GM19023 (cell line): ENCODE data around the gene PDE8A.

ENCODE experiments used
- ATAC-seq: cut with Tn5 transposase; IDR thresholded peaks from one replicate; pipeline ENCODE4 v1.9.1; 2021; ENCODE audit warnings: mild to moderate bottlenecking, moderate library complexity; ENCODE audit not compliant: unreplicated experiment

PDE8A gene

DNA sequence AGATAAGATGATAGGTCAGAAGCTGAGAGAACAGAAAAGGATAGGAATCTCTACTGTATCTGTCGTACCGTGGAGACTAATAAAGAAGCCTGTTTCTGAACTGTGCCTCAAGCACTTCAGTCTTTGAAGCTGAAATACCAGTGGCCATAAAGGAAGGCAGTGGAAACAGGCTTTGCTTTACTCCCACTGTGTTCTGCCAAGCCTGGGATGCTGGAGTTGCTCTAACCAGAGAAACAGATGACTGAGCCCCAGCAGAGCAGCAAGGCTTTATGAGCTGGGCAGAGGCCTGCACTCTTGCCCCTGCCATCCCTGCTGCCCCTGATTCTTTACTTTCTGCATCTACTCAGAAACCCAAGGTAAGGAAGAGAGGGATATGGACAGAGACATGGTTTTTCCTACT lies 89.4 kb downstream of the PDE8A start:
- no peak for ATAC-seq

DNA sequence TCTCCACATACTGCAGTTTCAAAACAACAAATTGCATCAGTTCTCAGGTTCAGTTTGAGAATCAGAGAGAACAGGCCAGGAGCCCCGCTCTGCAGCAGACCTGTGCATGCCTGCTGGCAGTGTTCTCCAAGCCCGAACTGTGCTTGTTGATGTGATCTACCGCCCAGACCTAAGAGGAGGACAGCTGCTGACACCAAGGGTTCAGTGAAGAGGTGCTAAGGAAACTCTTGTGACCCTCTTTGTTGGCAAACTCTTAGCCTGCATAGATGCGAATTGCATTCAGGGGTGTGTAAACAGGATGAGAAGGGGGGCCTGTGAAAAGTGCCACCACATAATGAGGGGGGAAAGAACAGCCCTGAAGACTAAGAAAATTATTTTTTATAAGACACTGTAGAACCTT lies 89.8 kb downstream of the PDE8A start:
- no peak for ATAC-seq

DNA sequence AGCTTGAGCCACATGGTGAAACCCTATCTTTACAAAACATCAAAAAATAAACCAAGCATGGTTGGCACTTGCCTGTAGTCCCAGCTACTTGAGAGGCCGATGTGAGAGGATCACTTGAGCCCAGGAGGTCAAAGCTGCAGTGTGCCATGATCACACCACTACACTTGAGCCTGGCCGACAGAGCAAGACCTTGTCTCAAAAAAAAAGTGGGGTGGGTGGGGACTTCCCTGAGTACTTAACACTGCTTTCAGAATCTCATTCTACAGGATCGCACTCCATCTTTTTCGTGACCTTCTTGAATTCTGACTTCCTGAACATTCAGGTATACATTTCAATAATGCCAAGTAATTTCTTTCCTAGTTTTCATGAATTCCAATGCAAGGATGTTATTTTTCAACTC lies 91.3 kb downstream of the PDE8A start:
- no peak for ATAC-seq

DNA sequence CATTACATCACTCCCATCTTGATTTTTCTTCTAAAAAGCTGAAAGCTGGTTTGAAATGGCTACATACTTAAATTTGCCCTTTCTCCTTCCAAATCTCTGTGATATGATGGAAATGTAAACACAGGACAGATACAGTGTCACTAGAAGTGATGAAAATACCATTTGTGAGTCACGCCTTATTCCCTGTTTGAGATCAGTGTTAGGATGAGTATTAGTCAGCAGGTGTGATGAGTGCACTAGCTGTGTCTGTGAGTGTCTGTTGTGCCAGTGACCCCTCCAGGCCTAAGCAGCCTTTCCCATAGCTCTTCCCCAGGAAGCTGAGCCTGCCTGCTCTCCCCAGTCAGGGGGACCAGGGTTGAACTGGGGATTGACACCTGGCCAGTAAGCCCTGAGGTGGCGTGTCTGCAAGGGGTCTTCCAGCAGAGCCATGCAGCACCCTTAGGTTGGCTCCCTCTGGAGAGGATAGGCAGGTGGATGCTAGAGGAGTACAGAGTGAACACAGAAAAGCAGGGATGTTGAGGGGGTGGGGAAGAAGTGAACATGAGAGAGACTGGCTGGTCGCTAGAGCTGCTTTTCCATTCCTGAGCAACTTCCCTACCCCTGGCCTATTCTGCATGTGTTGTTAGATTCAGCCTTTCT lies 92.0 kb downstream of the PDE8A start:
- no peak for ATAC-seq

DNA sequence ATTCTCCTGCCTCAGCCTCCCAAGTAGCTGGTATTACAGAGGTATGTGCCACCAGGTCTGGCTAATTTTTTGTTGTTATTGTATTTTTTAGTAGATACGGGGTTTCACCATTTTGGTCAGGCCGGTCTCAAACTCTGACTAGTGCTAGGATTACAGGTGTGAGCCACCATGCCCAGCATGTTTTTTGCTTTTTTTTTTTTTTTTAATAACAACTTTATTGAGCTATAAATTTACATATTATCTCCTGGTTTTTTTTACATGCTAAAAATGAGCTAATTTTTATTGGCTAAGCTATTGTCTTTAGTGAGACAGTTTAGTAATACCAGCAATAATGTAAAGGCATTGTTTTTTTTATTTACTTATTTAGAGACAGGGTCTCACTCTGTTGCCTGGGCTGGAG lies 105.2 kb downstream of the PDE8A start:
- no peak for ATAC-seq

DNA sequence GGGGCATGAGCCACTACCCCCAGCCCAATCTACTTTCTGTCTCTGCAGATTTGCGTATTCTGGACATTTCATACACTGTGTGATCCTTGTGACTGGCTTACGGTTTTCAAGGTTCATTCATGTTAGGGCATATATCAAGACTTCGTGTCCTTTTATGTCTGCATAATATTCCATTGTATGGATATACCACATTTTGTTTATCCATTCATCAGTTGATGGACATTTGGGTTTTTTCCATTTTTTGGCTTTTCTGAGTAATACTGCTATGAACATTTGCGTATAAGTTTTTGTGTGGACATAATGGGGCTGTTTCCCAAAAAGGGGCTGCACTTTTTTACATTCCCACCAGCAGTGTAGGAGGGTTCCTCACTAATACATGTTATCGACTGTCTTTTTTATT lies 106.6 kb downstream of the PDE8A start:
- no peak for ATAC-seq

DNA sequence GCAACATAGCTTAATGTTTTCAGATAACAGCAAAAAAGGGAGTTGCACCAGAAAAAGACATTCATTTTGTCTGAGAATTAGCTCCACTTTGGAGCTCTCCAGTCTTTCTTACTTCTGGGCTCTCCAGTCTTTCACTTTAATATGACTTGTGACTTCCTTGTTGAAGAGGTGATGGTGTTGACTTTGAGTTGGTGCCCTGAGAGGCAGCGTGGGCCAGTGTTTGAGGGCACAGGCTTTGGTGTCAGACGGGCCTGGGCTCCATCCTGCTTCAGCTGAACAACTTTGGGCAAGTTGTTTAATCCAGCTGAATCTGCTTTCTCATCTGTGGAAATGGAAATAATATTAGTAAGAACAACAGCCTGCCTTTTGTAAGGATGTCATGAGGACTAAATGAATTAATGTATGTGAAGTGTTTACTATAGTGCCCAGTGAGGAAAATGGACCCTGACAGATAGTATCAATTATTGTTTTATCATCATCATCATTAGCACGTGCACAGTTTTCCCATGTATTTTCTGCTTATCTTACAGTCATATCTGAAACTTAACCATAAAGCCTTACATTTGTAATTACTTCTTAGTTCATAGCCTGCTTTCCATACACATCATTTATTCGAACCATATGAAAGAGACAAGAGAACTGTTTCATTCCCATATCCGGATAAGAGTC lies 108.4 kb downstream of the PDE8A start:
- no peak for ATAC-seq

DNA sequence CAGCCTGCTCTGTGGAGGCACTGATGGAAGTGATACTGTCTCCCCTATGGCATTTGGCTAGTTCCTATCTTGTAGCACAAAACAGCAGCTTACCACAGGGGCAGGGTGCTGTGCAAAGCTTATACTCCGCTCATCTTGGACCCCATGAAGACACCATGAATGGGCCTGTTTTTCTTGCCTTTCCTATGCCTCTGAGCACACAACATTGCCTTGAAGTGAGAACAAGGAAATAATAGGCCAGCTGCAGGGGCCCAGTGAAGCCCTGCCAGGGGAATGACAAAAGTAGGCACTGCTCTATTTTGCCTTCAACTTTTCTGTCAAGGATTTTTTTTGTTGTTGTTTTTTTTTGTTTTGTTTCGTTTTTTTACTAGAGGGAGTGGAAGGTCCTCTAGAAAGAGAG lies 110.3 kb downstream of the PDE8A start:
- ATAC-seq: no peak

DNA sequence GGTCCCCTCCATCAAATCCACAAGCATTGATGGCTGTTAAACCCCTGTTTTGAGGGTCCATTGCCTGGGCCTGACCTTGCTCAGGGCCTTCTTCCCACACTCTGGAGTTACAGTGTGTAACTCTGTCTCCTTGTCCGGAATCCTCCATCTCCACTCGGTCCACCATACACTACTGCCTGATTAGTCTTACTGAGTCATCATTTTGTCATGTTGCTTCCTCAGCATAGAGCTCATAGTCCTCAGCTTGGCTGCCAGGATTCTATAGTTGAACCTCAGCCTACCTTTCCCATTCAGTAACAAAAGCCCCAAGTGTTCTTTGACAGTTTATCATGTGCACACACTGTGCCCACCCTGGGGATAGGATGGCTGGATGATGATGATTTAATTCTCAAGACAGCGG lies 113.0 kb downstream of the PDE8A start:
- no peak for ATAC-seq

DNA sequence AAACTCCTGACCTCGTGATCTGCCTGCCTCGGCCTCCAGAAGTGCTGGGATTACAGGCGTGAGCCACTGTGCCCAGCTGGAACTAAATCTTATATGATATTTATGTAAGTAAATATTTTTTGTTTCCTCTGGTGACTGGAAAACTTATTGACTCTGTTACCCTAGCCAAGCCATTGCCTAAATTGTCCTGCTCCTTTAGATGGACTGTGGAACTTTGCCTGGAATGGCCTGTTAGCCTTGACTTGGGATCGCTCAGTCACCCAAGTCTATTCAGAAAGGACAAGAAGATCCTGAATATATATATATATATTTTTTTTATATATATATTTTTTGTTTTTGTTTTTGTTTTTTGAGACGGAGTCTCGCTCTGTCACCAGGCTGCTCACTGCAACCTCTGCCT lies 113.9 kb downstream of the PDE8A start:
- no peak for ATAC-seq

DNA sequence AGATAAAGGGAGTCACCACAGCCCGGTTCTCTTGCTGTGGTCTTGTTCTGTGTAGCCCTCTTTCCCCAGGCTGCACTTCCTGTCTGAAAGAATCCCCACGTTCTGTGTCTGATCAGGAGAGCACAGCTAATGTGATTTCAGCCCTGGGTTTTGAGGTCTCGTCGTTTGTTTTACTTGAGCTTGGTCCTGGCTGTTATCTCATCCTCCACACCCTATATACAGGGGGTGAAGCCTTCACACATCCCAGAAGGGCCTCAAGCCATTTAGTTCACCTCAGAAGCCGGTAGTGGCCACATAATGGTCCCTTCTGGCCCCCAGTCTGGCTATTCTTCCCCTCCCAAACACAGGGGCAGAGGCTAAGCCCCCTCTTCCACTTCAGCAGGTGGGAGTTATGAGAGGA lies 115.6 kb downstream of the PDE8A start:
- ATAC-seq: no peak

DNA sequence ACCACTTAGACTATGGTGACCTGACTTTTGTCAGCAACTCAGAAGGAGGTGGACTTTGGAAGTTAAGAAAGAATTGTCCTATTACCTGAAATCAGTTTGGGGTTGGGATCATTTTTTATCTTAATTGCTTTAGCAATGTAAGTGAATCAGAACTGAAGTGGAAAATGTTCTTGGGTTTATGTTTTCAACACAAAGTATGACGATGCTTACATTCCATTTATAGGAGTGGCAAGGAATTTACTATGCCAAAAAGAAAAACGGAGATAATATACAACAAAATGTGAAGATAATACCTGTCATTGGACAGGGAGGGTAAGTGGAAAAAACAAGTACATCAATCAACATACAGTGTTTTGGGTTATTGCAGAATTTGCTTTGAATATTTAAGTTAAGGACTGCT lies 116.1 kb downstream of the PDE8A start:
- ATAC-seq: no peak

DNA sequence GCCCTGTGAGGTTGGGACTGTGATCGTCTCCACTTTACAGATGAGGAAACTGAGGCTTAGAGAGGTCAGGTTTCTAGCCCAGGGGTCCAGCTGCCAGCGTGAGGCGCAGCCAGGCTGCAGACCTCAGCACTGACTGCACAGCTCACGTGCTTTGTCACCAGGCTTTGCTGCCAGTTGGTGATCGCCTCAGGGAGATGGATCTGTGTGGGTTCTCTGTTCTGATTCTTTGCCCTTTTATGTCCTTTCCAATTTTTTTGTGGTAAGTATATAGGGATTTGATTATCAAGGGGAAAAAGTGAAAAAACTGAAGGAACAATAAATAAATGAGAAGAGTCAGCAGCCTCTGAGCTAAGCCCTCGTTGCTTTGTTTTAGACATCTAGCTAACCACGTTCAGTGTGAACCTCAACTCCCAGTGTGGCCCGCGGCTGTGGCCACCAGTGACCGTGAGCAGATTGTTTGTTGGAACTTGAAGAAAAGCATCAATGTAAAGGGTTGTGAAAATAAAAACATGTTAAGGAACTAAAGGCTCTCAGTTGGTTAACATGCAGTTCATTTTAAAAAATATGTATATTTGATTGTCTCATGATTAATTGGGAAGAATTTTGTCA lies 117.6 kb downstream of the PDE8A start:
- ATAC-seq: no peak

DNA sequence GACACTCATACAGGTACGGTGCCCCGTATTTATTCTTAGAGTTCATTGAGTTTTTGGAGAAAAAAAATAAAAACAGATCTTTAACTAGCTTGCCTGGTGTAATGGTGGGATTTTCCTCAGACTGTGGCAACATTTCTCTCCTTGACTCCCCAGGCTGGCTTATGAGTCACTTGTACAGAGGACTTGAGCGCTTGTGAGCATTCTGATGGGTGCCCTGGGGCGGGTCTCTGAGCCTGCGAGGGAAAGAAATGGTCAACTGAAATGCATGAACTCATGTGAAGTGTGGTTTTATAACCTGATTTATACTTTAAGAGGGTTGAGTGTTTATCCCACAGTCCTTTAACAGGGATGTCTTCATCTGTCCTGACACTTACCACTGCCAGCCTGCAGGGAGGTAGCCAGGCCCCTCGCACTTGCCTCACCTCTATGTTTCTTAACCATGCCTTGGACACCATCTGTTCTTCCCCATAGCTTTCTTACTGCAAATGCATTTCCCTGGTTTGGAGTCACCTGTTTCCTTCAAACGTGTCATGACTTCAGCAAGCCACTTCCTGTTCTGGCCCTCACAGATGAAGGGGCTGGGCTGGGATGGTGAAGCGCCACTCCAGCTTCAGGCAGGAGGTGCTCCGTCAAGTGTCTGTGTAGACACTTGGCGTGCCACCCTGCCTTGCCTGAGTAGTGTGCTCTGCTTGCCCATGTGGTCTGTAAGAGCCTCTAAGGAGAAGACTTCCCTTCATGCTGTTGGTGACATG lies 118.7 kb downstream of the PDE8A start:
- ATAC-seq: no peak

DNA sequence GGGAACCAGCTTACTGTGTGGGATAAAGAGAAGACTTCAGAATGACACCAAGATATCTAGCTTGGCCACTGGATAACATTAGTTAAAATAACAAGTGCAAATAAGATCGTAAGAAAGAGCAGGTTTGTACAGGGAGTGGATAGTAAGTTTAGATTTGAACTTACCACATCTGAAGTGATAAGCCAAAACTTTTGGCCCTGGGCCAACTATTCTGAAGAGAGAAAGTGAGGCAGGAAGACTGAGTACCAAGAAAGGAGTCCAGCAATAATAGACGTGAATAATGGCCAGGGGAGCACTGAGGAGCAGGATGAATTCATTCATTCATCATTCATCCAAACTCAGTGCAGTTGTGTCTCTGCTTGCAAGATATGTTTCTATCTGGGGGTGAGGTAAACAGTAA lies 122.9 kb downstream of the PDE8A start:
- ATAC-seq: no peak

DNA sequence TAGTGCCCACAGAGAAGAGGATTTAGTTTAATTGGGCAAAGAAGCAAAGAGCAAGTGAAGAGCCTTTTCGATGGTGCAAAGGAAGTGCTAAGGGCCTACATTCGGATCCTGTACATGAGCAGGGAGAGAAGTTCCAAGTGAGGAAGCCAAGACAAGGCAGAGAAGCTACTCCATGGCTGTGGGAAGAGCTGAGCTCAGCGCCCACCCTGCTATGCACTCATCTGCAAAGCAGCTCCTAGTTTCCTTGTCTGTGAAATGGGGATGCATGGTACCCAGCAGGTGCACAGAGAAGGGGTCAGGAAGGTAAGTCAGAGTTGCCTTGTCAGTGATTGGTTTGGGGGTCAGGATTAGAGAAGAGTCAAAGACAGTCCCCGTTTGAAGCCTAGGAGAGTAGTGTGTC lies 126.5 kb downstream of the PDE8A start:
- no peak for ATAC-seq

DNA sequence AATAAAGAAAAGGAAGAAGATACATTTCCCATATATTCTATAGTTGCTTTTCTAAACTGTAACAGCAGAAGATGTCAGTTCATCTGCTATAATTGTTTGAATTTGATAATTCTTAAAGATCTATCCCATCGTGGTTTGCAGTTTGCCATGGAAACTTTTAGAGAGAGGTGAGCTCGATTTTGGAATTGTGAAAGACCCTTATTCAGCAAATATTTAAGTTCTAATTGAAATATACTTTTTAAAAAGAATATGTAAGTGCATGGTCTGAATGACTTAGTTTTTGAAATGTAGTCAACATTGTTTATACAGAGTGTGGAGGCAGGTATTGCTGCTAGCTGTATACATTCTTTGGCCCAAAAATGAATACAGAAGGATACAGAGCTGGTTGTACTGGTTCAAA lies 127.7 kb downstream of the PDE8A start:
- ATAC-seq: no peak

DNA sequence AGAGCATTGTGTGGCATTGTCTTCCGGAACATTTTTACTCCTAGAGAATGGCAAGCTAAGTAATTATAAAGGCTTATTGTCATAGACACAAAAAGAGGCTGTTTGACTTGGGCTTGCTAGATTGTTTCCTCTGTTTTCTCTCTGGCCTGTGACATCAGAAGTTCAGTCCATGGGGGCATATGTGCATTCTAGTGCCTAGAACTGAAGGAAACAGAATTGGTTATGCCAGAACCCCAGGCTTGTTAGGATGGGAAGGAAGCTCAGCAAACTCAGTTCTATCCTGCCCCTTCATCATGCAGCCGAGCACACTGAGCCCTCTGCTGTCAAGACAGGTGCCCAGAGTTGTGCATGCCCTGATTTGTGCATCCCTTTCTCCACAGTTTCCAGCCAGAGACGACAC lies 131.3 kb downstream of the PDE8A start:
- no peak for ATAC-seq

DNA sequence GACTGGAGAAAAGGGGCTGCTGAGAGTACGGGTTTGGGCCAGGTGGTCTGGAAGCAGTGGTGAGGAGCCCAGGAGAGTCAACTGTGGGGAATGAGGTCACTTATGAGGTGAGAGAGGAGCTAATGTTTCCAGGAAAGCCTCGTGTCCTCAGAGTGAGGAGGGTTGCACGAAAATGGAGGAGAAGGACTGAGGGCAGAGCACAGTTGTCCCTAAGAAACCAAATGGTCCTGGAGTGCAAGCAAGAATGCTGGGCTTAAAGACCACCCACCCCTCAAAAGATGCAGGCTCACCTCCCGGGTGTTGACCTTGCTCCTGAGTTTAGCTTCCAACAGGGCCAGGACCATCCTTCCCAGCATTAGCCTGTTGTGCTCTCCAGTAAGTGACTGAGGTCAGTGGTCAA lies 133.2 kb downstream of the PDE8A start:
- ATAC-seq: no peak

DNA sequence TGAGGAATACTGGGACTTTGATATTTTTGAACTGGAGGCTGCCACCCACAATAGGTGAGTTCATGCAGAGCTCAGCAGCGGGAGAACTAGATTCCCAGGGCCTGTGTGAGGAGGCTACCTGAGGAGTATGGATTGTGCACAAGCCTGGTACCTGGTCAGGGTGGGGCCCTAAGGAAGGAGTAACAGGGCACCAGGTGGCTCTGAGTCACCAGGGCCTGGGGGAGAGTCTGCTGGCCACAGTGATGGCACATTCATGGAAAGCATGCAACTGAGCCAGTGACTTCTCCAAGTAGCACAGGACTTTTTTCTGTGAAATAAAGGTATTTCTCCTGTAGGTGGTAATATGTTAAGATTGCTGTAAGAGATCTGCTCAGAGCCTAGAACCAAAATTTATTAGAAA lies 134.4 kb downstream of the PDE8A start:
- no peak for ATAC-seq

DNA sequence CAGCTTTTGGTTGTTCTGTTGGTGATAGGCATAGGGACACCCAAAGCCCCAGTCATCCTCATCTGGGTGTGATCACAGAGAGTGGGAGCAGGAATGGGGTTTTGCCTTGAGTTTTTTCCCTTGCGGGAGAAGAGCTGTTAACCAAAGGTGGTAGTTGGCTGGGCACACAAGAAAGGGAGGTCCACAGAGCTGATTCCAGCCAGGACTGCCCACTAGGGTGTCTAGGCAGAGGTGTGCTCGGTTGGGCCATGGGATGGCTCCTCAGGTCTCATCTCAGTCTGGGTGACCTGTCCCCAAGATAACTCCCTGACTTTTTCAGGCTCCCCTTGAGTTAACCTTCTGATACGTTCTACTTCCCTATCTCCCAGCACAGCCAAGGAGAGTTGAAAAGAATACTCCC lies 134.8 kb downstream of the PDE8A start:
- no peak for ATAC-seq
